HG02588 (cell line): ENCODE measurements around the gene MRPS22.

Experiments used
- ATAC-seq: cut with Tn5 transposase; IDR thresholded peaks from one replicate; pipeline ENCODE4 v1.9.1; 2021; ENCODE audit warnings: mild to moderate bottlenecking, moderate library complexity; ENCODE audit not compliant: unreplicated experiment

MRPS22 gene

GRCh38 chr3:139311557-139311956, 32.3 kb upstream of the MRPS22 start:
- ATAC-seq = no peak

DNA sequence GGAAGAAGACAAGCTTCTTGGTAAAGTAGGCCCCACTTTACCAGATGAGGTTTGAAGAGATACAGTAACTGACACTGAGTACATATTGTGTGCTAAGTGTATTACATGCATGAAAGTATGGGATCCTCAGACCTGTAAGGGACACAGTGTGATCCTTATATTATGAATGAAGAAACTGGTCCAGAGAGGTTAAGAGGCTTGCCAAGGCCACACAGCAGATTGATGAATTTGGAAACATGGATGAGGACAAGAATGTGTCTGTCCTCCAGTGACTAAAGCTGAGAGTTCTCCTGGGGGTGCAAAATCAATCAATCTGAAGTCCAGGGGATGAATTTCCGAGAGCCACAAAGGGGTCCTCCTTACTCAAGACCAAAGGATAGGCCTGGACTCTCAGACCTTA, 31.4 kb upstream of the MRPS22 start:
- ATAC-seq = no peak

DNA sequence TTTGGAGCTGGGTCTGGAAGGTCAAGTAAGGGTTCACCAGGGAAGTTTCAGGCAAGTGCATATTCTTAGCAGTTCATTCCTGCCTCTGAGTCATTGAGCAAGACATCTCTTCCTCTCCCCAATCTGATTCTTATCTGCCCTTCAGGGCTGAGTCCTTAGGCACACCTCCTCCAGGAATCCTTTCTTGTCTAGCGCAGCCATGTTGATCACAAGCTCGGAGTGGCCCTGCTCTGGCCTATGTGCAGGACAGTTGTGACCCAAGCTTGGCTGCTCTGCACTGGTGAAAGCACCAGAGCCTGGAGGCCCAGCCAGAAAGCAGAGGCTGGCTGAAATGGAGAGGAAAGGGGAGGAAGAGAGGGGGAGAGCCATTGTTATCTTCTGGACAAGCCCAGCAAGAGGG, 30.9 kb upstream of the MRPS22 start:
- no peak for ATAC-seq

GRCh38 chr3:139313921-139314320, 29.9 kb upstream of the MRPS22 start:
- no peak for ATAC-seq

DNA sequence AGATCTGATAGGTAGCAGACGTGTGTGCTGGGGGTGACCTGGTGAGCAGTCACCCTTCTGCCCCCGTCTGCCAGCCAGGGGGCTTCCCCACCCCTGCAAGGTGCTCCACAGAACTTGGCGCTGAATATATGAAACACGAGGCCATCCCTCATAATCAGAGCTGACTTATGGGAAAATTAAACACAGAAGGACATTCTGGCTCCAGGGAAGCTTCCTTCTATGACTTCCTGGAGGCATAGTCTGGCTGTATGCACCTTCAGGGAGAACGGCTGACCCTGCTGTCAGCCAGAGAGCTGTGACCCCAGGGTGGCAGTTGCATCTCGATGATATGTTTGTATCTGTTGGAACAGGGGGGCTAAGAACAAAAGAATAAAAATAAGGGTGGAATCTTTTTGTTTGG, 26.6 kb upstream of the MRPS22 start:
- no peak for ATAC-seq

GRCh38 chr3:139317660-139318430, 26.0 kb upstream of the MRPS22 start:
- ATAC-seq = no peak

GRCh38 chr3:139318431-139318816, 25.4 kb upstream of the MRPS22 start:
- no peak for ATAC-seq

DNA sequence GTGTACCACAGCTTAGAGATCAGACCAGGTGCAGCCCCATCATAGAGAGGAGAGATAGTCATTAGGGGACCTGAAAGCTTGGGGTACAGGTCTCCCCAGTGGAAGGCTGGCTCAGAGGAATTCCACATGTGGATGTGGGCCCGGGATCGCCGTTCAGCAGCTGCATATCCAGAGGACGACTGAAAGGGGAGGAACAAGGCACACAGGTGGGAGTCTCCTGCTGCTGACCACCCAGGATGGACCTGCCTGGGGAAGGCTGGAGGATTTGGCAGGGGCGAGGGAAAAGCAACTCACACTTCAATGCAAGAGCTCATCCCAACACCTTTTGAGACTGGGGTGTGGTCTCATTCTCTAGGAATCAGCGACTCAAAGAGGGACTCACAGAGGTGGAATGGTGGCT, 25.0 kb upstream of the MRPS22 start:
- no peak for ATAC-seq

GRCh38 chr3:139319428-139320402, 24.1 kb upstream of the MRPS22 start:
- no peak for ATAC-seq

GRCh38 chr3:139320551-139321309, 23.1 kb upstream of the MRPS22 start:
- no peak for ATAC-seq

DNA sequence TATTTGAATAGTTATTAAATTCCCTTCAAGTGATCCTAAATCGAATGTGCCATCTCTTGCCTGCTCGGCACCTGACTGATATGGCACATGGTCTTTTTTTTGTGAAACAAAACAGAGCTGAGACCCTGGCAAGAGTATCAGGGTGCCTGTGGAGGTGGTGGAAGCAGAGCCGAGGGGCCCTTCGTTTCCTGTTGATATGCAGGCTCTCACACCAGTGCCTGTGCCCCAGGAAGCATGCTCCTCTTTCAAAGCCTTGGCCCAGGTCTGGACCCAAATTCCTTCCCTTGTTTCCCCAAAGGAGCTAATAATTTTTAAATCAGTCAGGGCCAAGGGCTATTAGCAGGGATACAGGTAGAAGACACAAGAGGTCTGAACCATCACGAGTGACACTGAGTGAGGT, 21.5 kb upstream of the MRPS22 start:
- no peak for ATAC-seq

GRCh38 chr3:139323146-139323545, 20.7 kb upstream of the MRPS22 start:
- ATAC-seq = no peak

GRCh38 chr3:139324456-139324855, 19.4 kb upstream of the MRPS22 start:
- ATAC-seq = no peak

- no peak for ATAC-seq
Observed at GRCh38 chr3:139325551-139325950, 18.3 kb upstream of the MRPS22 start.

- no peak for ATAC-seq
Observed at GRCh38 chr3:139326131-139326530, 17.7 kb upstream of the MRPS22 start.

DNA sequence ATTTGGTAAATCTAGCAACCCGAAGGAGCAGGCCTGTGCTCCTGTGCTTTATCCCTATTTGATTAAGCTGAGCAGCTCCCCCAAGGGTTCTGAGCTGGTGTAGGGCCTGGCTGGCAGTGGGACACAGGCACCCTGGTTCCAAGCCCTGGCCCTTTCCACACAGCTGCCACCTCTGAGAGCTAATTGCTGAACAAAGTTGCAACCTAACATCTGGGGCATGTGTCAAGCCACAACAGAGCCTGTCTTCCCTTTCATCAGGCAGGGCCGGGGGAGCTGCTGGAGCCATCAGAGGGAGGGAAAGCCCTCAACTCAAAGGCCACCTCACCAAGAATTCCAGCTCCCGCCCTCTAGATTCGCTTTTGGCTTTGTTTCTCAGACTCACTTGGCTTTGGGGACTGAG, 17.1 kb upstream of the MRPS22 start:
- no peak for ATAC-seq

GRCh38 chr3:139327231-139327630, 16.6 kb upstream of the MRPS22 start:
- no peak for ATAC-seq

DNA sequence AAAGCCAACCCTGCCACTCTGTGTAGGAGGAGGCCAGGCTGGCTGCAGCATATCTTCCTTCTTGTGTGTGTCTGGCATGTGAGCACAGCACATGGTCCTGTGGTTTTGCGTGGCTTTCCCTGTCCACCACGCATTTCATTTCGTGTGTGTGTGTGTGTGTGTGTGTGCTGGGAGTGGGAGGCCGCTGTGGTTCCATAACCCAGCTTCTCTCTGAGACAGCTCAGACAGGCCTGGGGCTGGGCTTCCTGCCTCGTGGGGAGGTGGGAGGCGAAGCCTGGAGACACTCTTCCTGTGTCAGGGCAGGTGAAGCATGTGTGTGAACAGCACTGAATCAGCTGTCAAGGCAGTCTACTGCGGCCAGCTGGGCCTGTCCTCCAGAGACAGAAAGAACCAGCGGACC, 16.0 kb upstream of the MRPS22 start:
- ATAC-seq = no peak

GRCh38 chr3:139328356-139328755, 15.5 kb upstream of the MRPS22 start:
- no peak for ATAC-seq

DNA sequence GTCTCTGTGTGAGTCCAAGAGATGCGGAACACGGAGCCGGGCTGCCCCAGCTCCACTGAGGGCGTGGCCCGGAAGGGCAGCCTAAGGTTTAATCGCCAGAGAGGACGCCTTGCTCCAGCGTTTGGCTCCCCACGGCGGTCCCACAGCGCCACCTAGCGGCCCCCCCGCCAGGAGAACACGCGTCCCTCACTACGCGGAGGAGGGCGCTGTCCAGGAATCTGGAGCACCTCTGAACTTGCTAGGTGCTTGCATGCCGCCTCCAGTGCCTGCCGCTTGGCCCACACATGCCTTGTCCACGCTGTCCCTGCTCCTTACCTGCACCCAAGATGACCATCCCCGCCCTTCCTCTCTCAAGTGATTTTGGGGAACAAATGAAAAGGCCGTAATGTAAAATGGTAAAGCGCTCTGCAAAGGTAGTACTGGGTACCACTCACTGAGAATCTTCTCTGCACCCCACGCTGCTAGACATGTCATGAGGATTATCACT, 14.4 kb upstream of the MRPS22 start:
- ATAC-seq = peak; percentile 95

- no peak for ATAC-seq
Observed at GRCh38 chr3:139332092-139332491, 11.7 kb upstream of the MRPS22 start.
